Measurements from ENCODE around the gene EEF1G. TPM values are rescaled to one million over a fixed set of nuclear protein-coding genes. Genes with fewer than 3 reads are reported as not detected.

The EEF1G gene
- total RNA-seq, 1 experiment from 2014 or later: 1,667 TPM

GRCh38 chr11:62593434-62594044, 19.8 kb upstream of the EEF1G start:
- Mint-ChIP-seq H3K4me3 (peak overlapping the region; percentile 55), H3K27me3 (ENCODE audit: low read depth) (no peaks in the 10 kb centered on the region; the same call in 1 of the 2 replicates), H3K4me1 (peaks cover 19% of the 10 kb centered on the region), H3K36me3 (peaks cover 54% of the 10 kb centered on the region), H3K9me3 (no peaks in the 10 kb centered on the region), H3K27ac (peak overlapping the region; percentile 82)
- ChIA-PET CTCF (interaction anchor here (0.6 to 4.5 kb wide), 14 partner anchors 11 to 897 kb away, joined by 3 to 74 read pairs (median 6); partner anchors contain the start of genes B3GAT3, C11orf98, CSKMT and EEF1G), POLR2A (interaction anchor here (1.0 to 3.1 kb wide), 3 partner anchors 7 to 71 kb away, joined by 4 to 53 read pairs (median 5); partner anchors contain the start of genes B3GAT3, C11orf98, CSKMT and MTA2)
- ATAC-seq (peak; percentile 34), DNase-seq (ENCODE audit: low spot score) (peak; percentile 89)
- TF ChIP-seq SP1 (CRISPR knock-in tag; conservative IDR thresholded peaks at IDR 0.05) (0 out of 2 replicates have a peak, but pooled peaks have one; percentile 20), MAX (CRISPR knock-in tag; IDR thresholded peaks at IDR 0.05) (0 out of 2 replicates have a peak, but pooled peaks have one; percentile 15), ZNF671 (CRISPR knock-in tag; IDR thresholded peaks at IDR 0.05) (no peak), NFYB (CRISPR knock-in tag; conservative IDR thresholded peaks at IDR 0.05; ENCODE audit: low read depth) (no peak), ATF3 (CRISPR knock-in tag; conservative IDR thresholded peaks at IDR 0.05) (no peak), ZNF423 (CRISPR knock-in tag; IDR thresholded peaks at IDR 0.05) (no peak), PRRX2 (CRISPR knock-in tag; IDR thresholded peaks at IDR 0.05) (no peak)
- TF ChIP-seq, protein P1, sequence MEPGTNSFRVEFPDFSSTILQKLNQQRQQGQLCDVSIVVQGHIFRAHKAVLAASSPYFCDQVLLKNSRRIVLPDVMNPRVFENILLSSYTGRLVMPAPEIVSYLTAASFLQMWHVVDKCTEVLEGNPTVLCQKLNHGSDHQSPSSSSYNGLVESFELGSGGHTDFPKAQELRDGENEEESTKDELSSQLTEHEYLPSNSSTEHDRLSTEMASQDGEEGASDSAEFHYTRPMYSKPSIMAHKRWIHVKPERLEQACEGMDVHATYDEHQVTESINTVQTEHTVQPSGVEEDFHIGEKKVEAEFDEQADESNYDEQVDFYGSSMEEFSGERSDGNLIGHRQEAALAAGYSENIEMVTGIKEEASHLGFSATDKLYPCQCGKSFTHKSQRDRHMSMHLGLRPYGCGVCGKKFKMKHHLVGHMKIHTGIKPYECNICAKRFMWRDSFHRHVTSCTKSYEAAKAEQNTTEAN (CRISPR knock-in tag; IDR thresholded peaks at IDR 0.05): no peak
- TF ChIP-seq, protein P2, sequence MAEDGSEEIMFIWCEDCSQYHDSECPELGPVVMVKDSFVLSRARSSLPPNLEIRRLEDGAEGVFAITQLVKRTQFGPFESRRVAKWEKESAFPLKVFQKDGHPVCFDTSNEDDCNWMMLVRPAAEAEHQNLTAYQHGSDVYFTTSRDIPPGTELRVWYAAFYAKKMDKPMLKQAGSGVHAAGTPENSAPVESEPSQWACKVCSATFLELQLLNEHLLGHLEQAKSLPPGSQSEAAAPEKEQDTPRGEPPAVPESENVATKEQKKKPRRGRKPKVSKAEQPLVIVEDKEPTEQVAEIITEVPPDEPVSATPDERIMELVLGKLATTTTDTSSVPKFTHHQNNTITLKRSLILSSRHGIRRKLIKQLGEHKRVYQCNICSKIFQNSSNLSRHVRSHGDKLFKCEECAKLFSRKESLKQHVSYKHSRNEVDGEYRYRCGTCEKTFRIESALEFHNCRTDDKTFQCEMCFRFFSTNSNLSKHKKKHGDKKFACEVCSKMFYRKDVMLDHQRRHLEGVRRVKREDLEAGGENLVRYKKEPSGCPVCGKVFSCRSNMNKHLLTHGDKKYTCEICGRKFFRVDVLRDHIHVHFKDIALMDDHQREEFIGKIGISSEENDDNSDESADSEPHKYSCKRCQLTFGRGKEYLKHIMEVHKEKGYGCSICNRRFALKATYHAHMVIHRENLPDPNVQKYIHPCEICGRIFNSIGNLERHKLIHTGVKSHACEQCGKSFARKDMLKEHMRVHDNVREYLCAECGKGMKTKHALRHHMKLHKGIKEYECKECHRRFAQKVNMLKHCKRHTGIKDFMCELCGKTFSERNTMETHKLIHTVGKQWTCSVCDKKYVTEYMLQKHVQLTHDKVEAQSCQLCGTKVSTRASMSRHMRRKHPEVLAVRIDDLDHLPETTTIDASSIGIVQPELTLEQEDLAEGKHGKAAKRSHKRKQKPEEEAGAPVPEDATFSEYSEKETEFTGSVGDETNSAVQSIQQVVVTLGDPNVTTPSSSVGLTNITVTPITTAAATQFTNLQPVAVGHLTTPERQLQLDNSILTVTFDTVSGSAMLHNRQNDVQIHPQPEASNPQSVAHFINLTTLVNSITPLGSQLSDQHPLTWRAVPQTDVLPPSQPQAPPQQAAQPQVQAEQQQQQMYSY (CRISPR knock-in tag; IDR thresholded peaks at IDR 0.05): no peak

GRCh38 chr11:62592989-62593421, 19.3 kb upstream of the EEF1G start:
- ATAC-seq: no peak
- Mint-ChIP-seq H3K27ac (no peak overlapping the region), H3K27me3 (ENCODE audit: low read depth) (no peaks in the 10 kb centered on the region; the same call in 1 of the 2 replicates), H3K4me1 (peaks cover 19% of the 10 kb centered on the region), H3K36me3 (peaks cover 52% of the 10 kb centered on the region), H3K4me3 (no peak overlapping the region), H3K9me3 (no peaks in the 10 kb centered on the region)
- TF ChIP-seq E2F1 (CRISPR knock-in tag; IDR thresholded peaks at IDR 0.05): no peak
- no peak for TF ChIP-seq ZNF425 (CRISPR knock-in tag; conservative IDR thresholded peaks at IDR 0.05)
- no peak for TF ChIP-seq KAT7 (CRISPR knock-in tag; IDR thresholded peaks at IDR 0.05; ENCODE audit: borderline replicate concordance)
- TF ChIP-seq, protein P1 (CRISPR knock-in tag; IDR thresholded peaks at IDR 0.05): 0 out of 2 replicates have a peak, but pooled peaks have one; percentile 26
- ChIA-PET POLR2A (interaction anchor here (2.0 to 3.1 kb wide), 4 partner anchors 8 to 73 kb away, joined by 8 to 53 read pairs (median 40); partner anchors contain the start of genes B3GAT3, C11orf98, CSKMT and INTS5), CTCF (interaction anchor here (0.6 to 4.5 kb wide), 14 partner anchors 11 to 898 kb away, joined by 3 to 74 read pairs (median 14); partner anchors contain the start of genes B3GAT3, EML3, GANAB and MTA2)
- DNase-seq (ENCODE audit: low spot score): no peak

Data from WTC11 (cell line).